ENCODE results near the gene EPHA7. TPM values are rescaled to one million over a fixed set of nuclear protein-coding genes. Genes with fewer than 3 reads are reported as not detected.

Gene EPHA7
- total and polyA plus RNA-seq, 2 of the 13 experiments (the other 11 are each of a cell fraction or from before 2014, with no cell fraction given), result not detected

DNA sequence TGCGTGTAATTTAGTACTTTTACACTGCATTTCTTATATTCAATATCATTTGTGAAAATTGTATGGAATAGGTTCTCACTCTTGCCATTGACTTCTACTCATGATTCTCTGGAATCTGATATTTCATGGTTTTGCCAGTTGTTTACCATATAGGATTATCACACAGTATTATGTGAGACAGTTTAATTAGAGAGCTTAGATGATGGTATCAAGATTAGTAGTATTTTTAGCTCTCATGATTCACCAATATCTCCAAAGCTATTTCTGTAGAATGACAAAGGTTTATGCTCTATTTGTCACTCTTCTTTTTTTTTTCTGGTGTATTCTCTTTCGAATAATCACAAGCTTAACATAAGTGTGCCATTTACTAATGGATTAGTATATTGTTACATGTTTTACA, 45.9 kb downstream of the EPHA7 start:
- FAIRE-seq (no peak), DNase-seq (ENCODE audit: low spot score) (no peak), ATAC-seq (no peak)
- WGBS (ENCODE audit: low lambda C conversion rate), result 2% methylated on average over 2 of the region's 2 CpGs
- no peaks in the 10 kb centered on the region for H3K9me3 ChIP-seq (ENCODE audit: low read length)
- H3K79me2 ChIP-seq (ENCODE audit: insufficient read depth, low read length), result no peaks in the 10 kb centered on the region
- H3K4me3 ChIP-seq (replicated peaks in 1 of 3; ENCODE audit: insufficient read depth in 1 of 3, low read depth in 2 of 3, low read length in 3 of 3), result no peak overlapping the region
- no peaks in the 10 kb centered on the region for H3K4me1 ChIP-seq (ENCODE audit: insufficient read depth, low read length)
- intact Hi-C loops (cut with micrococcal nuclease; ENCODE audit: unreplicated experiment), result no loop called here
- H3K4me2 ChIP-seq (ENCODE audit: low read depth, low read length), result no peak overlapping the region
- H3K9ac ChIP-seq (ENCODE audit: insufficient read depth, low read depth, low read length), result no peak overlapping the region
- H3K27ac ChIP-seq (ENCODE audit: extremely low read length, insufficient read depth, low read length), result no peak overlapping the region
- no TSS peak for BruUV-seq (replicated peaks)
- CTCF ChIA-PET (ENCODE audit: low intra/inter-chr PET ratio, low total read pairs), result no interaction called here
- no peaks in the 10 kb centered on the region for H3K36me3 ChIP-seq (replicated peaks in 1 of 2; ENCODE audit: control insufficient read depth in 1 of 2, insufficient read depth in 2 of 2, low read length in 2 of 2)
- POLR2A ChIA-PET, result no interaction called here
- no peak overlapping the region for H2AFZ ChIP-seq (ENCODE audit: low read length)
- in situ Hi-C loops (cut with HindIII; ENCODE audit: extremely low pct_ligation_motif_present, low pct_unique_long_range_greater_than_20kb), result no loop called here
- H4K20me1 ChIP-seq (ENCODE audit: insufficient read depth, low read length), result no peaks in the 10 kb centered on the region
- TF ChIP-seq PTBP1 (IDR thresholded peaks at IDR 0.05; ENCODE audit: low read depth, low read length, poor library complexity, severe bottlenecking) (no peak), RFX1 (IDR thresholded peaks at IDR 0.05) (no peak), GFI1 (CRISPR knock-in tag; IDR thresholded peaks at IDR 0.05; ENCODE audit: borderline replicate concordance) (no peak), SSRP1 (CRISPR knock-in tag; IDR thresholded peaks at IDR 0.05) (no peak), E2F2 (CRISPR knock-in tag; IDR thresholded peaks at IDR 0.05; ENCODE audit: borderline replicate concordance) (no peak), ETS1 (CRISPR knock-in tag; IDR thresholded peaks at IDR 0.05) (no peak), ZMYM2 (CRISPR knock-in tag; IDR thresholded peaks at IDR 0.05) (no peak), XRCC5 (optimal IDR thresholded peaks at IDR 0.05; ENCODE audit: low read length) (no peak), ZNF7 (CRISPR knock-in tag; IDR thresholded peaks at IDR 0.05) (no peak), ZNF138 (CRISPR knock-in tag; IDR thresholded peaks at IDR 0.05; ENCODE audit: low read depth) (no peak), ZNF205 (CRISPR knock-in tag; IDR thresholded peaks at IDR 0.05) (no peak), POLR2G (IDR thresholded peaks at IDR 0.05; ENCODE audit: low read depth, low read length) (no peak), ATM (IDR thresholded peaks at IDR 0.05; ENCODE audit: borderline replicate concordance) (no peak)
- TF ChIP-seq, protein P1, sequence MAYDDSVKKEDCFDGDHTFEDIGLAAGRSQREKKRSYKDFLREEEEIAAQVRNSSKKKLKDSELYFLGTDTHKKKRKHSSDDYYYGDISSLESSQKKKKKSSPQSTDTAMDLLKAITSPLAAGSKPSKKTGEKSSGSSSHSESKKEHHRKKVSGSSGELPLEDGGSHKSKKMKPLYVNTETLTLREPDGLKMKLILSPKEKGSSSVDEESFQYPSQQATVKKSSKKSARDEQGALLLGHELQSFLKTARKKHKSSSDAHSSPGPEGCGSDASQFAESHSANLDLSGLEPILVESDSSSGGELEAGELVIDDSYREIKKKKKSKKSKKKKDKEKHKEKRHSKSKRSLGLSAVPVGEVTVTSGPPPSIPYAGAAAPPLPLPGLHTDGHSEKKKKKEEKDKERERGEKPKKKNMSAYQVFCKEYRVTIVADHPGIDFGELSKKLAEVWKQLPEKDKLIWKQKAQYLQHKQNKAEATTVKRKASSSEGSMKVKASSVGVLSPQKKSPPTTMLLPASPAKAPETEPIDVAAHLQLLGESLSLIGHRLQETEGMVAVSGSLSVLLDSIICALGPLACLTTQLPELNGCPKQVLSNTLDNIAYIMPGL (CRISPR knock-in tag; IDR thresholded peaks at IDR 0.05; ENCODE audit: borderline replicate concordance in 1 of 2, low read depth in 1 of 2), result no peak
- no peaks in the 10 kb centered on the region for H3K27me3 ChIP-seq (ENCODE audit: control insufficient read depth in 1 of 2, insufficient read depth in 2 of 2, low read length in 2 of 2)
